B cell (primary cell): ENCODE measurements around the gene SLC22A12.
"Not testable (repeated sequence)": the region's sequence is repeated elsewhere in the genome, so short reads cannot be mapped to it uniquely, and the experiment has no call there.

Experiments
- EZH2 ChIP-seq: IDR thresholded peaks from 2 replicates; pipeline ENCODE4 v1.6.1; 2012; ENCODE audit warnings: borderline replicate concordance, low read depth, mild to moderate bottlenecking, moderate library complexity, low read length; ENCODE audit not compliant: insufficient read depth, poor library complexity, severe bottlenecking
- TF ChIP-seq, protein P1 (sequence below): fragments of 200-600 bp; IDR thresholded peaks from one replicate; pipeline ENCODE4 v1.8.0; 2022; ENCODE audit warnings: antibody characterized with exemption, mild to moderate bottlenecking

DNA sequence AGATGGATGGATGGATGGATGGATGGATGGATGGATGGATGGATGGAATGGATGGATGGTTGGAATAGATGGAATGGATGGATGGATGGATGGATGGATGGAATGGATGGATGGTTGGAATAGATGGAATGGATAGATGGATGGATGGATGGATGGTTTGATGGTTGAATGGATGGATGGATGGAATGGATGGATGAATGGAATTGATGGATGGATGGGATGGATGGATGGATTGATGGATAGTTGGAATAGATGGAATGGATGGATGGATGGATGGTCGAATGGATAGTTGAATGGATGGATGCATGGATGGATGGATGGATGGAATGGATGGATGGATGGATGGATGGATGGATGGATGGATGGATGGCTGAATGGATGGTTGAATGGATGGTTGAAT is 4.9 kb downstream of the SLC22A12 start:
- TF ChIP-seq, protein P1, sequence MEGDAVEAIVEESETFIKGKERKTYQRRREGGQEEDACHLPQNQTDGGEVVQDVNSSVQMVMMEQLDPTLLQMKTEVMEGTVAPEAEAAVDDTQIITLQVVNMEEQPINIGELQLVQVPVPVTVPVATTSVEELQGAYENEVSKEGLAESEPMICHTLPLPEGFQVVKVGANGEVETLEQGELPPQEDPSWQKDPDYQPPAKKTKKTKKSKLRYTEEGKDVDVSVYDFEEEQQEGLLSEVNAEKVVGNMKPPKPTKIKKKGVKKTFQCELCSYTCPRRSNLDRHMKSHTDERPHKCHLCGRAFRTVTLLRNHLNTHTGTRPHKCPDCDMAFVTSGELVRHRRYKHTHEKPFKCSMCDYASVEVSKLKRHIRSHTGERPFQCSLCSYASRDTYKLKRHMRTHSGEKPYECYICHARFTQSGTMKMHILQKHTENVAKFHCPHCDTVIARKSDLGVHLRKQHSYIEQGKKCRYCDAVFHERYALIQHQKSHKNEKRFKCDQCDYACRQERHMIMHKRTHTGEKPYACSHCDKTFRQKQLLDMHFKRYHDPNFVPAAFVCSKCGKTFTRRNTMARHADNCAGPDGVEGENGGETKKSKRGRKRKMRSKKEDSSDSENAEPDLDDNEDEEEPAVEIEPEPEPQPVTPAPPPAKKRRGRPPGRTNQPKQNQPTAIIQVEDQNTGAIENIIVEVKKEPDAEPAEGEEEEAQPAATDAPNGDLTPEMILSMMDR, result not testable (repeated sequence)
- not testable (repeated sequence) for TF ChIP-seq EZH2
